ENCODE data around the gene DACT3. TPM values are rescaled to one million over a fixed set of nuclear protein-coding genes. Genes with fewer than 3 reads are reported as not detected.

The DACT3 gene
- total and polyA plus RNA-seq, 2 of the 13 experiments (the other 11 are each of a cell fraction or from before 2014, with no cell fraction given) = 0.04 TPM; not detected in 1

- ATAC-seq = no peak
- peaks cover 12% of the 10 kb centered on the region; the same call in 1 of the 2 replicates for H3K9me3 ChIP-seq (ENCODE audit: low read length)
- TF ChIP-seq, protein P1, sequence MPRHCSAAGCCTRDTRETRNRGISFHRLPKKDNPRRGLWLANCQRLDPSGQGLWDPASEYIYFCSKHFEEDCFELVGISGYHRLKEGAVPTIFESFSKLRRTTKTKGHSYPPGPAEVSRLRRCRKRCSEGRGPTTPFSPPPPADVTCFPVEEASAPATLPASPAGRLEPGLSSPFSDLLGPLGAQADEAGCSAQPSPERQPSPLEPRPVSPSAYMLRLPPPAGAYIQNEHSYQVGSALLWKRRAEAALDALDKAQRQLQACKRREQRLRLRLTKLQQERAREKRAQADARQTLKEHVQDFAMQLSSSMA (CRISPR knock-in tag; IDR thresholded peaks at IDR 0.05) = 0 out of 2 replicates have a peak, but pooled peaks have one; percentile 44
- TF ChIP-seq, protein P2, sequence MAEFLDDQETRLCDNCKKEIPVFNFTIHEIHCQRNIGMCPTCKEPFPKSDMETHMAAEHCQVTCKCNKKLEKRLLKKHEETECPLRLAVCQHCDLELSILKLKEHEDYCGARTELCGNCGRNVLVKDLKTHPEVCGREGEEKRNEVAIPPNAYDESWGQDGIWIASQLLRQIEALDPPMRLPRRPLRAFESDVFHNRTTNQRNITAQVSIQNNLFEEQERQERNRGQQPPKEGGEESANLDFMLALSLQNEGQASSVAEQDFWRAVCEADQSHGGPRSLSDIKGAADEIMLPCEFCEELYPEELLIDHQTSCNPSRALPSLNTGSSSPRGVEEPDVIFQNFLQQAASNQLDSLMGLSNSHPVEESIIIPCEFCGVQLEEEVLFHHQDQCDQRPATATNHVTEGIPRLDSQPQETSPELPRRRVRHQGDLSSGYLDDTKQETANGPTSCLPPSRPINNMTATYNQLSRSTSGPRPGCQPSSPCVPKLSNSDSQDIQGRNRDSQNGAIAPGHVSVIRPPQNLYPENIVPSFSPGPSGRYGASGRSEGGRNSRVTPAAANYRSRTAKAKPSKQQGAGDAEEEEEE (CRISPR knock-in tag; IDR thresholded peaks at IDR 0.05; ENCODE audit: borderline replicate concordance) = no peak
- TF ChIP-seq GRHL1 (CRISPR knock-in tag; conservative IDR thresholded peaks at IDR 0.05) (no peak), BRF2 (CRISPR knock-in tag; IDR thresholded peaks at IDR 0.05) (no peak), ZNF253 (CRISPR knock-in tag; IDR thresholded peaks at IDR 0.05; ENCODE audit: borderline replicate concordance) (no peak)
- TF ChIP-seq, protein P3, sequence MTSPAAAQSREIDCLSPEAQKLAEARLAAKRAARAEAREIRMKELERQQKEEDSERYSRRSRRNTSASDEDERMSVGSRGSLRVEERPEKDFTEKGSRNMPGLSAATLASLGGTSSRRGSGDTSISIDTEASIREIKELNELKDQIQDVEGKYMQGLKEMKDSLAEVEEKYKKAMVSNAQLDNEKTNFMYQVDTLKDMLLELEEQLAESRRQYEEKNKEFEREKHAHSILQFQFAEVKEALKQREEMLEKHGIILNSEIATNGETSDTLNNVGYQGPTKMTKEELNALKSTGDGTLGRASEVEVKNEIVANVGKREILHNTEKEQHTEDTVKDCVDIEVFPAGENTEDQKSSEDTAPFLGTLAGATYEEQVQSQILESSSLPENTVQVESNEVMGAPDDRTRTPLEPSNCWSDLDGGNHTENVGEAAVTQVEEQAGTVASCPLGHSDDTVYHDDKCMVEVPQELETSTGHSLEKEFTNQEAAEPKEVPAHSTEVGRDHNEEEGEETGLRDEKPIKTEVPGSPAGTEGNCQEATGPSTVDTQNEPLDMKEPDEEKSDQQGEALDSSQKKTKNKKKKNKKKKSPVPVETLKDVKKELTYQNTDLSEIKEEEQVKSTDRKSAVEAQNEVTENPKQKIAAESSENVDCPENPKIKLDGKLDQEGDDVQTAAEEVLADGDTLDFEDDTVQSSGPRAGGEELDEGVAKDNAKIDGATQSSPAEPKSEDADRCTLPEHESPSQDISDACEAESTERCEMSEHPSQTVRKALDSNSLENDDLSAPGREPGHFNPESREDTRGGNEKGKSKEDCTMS (CRISPR knock-in tag; conservative IDR thresholded peaks at IDR 0.05) = no peak
- TF ChIP-seq, protein P4, sequence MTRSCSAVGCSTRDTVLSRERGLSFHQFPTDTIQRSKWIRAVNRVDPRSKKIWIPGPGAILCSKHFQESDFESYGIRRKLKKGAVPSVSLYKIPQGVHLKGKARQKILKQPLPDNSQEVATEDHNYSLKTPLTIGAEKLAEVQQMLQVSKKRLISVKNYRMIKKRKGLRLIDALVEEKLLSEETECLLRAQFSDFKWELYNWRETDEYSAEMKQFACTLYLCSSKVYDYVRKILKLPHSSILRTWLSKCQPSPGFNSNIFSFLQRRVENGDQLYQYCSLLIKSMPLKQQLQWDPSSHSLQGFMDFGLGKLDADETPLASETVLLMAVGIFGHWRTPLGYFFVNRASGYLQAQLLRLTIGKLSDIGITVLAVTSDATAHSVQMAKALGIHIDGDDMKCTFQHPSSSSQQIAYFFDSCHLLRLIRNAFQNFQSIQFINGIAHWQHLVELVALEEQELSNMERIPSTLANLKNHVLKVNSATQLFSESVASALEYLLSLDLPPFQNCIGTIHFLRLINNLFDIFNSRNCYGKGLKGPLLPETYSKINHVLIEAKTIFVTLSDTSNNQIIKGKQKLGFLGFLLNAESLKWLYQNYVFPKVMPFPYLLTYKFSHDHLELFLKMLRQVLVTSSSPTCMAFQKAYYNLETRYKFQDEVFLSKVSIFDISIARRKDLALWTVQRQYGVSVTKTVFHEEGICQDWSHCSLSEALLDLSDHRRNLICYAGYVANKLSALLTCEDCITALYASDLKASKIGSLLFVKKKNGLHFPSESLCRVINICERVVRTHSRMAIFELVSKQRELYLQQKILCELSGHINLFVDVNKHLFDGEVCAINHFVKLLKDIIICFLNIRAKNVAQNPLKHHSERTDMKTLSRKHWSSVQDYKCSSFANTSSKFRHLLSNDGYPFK (CRISPR knock-in tag; IDR thresholded peaks at IDR 0.05; ENCODE audit: borderline replicate concordance) = no peak
Measured at GRCh38 chr19:46599716-46600373, 61.1 kb downstream of the DACT3 start.

More at GRCh38 chr19:46599716-46600373, 61.1 kb downstream of the DACT3 start:
- H3K79me2 ChIP-seq (ENCODE audit: insufficient read depth, low read length) = peaks cover 36% of the 10 kb centered on the region
- H3K4me2 ChIP-seq (ENCODE audit: low read depth, low read length) = peak overlapping the region; percentile 76
- WGBS (ENCODE audit: low lambda C conversion rate) = 58% methylated on average over 9 of the region's 9 CpGs
- DNase-seq (ENCODE audit: low spot score) (no peak), FAIRE-seq (no peak)
- peaks cover 9% of the 10 kb centered on the region; the same call in 1 of the 2 replicates for H4K20me1 ChIP-seq (ENCODE audit: insufficient read depth, low read length)
- CTCF ChIA-PET (ENCODE audit: low intra/inter-chr PET ratio, low total read pairs) = no interaction called here
- peak overlapping the region; percentile 98 for H3K9ac ChIP-seq (ENCODE audit: insufficient read depth, low read depth, low read length)
- H3K27ac ChIP-seq (ENCODE audit: extremely low read length, insufficient read depth, low read length) = peak overlapping the region; percentile 98
- H3K4me3 ChIP-seq (replicated peaks in 1 of 3; ENCODE audit: insufficient read depth in 1 of 3, low read depth in 2 of 3, low read length in 3 of 3) = peak overlapping the region; percentile 62 to 94 (median 68); a peak in 5 of 6 replicates
- peaks cover 35% of the 10 kb centered on the region for H3K4me1 ChIP-seq (ENCODE audit: insufficient read depth, low read length)
- intact Hi-C loops (cut with micrococcal nuclease; ENCODE audit: unreplicated experiment) = no loop called here
- BruUV-seq (replicated peaks) = no TSS peak
- POLR2A ChIA-PET = interaction anchor here (0.7 to 1.7 kb wide), 8 partner anchors 11 to 514 kb away, joined by 3 to 16 read pairs (median 4); partner anchors contain the start of genes AP2S1, DACT3, SLC1A5 and ZC3H4
- in situ Hi-C loops (cut with HindIII; ENCODE audit: extremely low pct_ligation_motif_present, low pct_unique_long_range_greater_than_20kb) = no loop called here
- H3K27me3 ChIP-seq (ENCODE audit: control insufficient read depth in 1 of 2, insufficient read depth in 2 of 2, low read length in 2 of 2) = no peaks in the 10 kb centered on the region; a peak in 1 of 5 replicates
- no peaks in the 10 kb centered on the region for H3K36me3 ChIP-seq (replicated peaks in 1 of 2; ENCODE audit: control insufficient read depth in 1 of 2, insufficient read depth in 2 of 2, low read length in 2 of 2)
- no peak overlapping the region for H2AFZ ChIP-seq (ENCODE audit: low read length)

All from HepG2 (cell line).